Hepatocyte (in vitro differentiated cells): ENCODE results near the gene VPS9D1.

ENCODE experiments used
- EZH2 ChIP-seq: fragments of 200-600 bp; sonication (generic); IDR thresholded peaks from 2 replicates; pipeline ENCODE4 v1.6.1; 2016; ENCODE audit warnings: antibody characterized with exemption, mild to moderate bottlenecking, borderline replicate concordance
- EZH2phosphoT487 ChIP-seq: fragments of 200-600 bp; sonication (generic); IDR thresholded peaks from one replicate; pipeline ENCODE4 v1.6.1; 2018; ENCODE audit warnings: antibody characterized with exemption, mild to moderate bottlenecking, low read depth, moderate library complexity; ENCODE audit not compliant: unreplicated experiment, severe bottlenecking
- TF ChIP-seq, protein P1 (sequence below): fragments of 200-600 bp; sonication (generic); IDR thresholded peaks from 2 replicates; pipeline ENCODE4 v1.5.1; 2016; ENCODE audit warnings: antibody characterized with exemption, mild to moderate bottlenecking; ENCODE audit not compliant: poor library complexity

GRCh38 chr16:89741342-89742014, 20.8 kb upstream of the VPS9D1 start:
- TF ChIP-seq, protein P1, sequence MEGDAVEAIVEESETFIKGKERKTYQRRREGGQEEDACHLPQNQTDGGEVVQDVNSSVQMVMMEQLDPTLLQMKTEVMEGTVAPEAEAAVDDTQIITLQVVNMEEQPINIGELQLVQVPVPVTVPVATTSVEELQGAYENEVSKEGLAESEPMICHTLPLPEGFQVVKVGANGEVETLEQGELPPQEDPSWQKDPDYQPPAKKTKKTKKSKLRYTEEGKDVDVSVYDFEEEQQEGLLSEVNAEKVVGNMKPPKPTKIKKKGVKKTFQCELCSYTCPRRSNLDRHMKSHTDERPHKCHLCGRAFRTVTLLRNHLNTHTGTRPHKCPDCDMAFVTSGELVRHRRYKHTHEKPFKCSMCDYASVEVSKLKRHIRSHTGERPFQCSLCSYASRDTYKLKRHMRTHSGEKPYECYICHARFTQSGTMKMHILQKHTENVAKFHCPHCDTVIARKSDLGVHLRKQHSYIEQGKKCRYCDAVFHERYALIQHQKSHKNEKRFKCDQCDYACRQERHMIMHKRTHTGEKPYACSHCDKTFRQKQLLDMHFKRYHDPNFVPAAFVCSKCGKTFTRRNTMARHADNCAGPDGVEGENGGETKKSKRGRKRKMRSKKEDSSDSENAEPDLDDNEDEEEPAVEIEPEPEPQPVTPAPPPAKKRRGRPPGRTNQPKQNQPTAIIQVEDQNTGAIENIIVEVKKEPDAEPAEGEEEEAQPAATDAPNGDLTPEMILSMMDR, result no peak
- TF ChIP-seq EZH2 (no peak), EZH2phosphoT487 (no peak)
